Hematopoietic multipotent progenitor cell treated with erythropoietin and hydrocortisone succinate and interleukin-3 and kit ligand, for 4 days (in vitro differentiated cells): ENCODE measurements around the gene SLC19A1.

Experiments used
- DNase-seq: peaks from one replicate; pipeline ENCODE4 v3.0.0-alpha.2; 2015

Gene SLC19A1

DNA sequence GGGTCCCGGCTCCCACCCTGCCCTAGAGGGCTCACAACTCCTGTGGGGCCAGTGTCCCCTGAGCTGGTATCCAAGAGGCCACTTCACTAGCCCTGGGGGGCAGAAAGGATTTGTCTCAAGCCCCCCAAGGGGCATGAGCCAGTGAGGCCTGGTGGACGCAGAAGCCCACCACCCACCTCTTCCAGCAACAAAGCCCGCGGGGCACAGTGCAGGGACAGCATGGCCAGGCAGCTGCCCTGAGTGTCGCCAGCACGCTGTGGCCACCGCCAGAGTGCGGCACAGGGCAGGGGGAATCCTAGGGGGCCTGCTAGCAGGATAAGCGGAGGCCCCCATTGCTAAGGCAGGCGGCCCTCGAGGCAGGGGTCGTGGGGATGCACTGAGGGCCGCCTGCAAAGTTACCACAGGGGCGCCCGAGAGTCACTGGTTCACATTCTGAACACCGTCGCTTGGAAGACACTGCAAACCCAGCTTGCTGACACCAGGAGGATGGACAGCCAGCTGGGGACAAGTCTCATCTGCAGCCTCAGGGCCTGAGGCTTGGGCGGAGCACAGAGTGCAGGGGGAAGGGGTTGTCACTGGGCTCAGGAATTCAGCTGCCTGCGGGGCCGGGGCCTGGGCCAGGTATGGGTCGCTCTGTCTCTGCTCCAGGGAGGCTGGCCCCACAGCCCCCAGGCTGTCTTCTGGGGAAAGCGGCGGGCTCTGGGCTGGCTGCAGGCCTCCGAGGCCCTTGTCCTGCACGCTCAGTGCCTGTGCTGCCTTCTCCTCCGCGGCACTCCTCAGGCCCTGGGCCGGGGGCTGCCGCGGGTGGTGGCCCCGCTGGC is 26.8 kb downstream of the SLC19A1 start:
- DNase-seq = no peak

DNA sequence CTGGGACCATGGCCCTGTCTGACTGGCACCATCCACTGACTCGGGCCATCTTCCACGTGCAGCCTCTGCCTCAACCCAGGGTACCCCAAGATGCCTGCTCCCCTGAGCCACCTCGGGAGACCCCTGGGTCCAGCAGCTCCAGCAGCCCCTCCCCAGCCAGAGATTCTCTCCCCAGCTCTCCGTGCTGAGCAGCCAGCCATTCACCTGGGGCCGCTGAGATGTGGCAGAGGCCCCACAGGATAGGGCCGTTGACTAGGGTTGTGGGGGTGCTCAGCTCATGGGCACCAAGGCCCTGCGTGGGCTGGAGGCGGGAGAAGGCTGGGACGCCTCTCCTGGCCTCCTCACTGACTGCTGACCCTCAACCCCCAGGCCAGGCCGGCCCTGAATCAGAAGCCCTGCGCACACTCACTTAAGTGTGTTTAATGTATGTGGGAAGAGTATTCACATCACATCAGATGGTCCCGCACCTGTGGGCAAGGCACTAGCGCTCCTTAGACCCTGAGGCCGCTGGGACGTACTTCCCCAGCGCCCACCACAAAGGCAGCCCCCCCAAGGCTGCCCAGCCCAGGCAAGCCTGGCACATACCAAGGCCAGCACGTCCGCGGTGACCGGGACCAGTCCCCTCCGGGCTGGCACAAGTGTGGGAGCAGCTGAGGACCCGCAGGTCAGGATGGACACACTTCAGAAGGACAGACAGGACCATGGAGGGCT is 27.8 kb downstream of the SLC19A1 start:
- DNase-seq = no peak

DNA sequence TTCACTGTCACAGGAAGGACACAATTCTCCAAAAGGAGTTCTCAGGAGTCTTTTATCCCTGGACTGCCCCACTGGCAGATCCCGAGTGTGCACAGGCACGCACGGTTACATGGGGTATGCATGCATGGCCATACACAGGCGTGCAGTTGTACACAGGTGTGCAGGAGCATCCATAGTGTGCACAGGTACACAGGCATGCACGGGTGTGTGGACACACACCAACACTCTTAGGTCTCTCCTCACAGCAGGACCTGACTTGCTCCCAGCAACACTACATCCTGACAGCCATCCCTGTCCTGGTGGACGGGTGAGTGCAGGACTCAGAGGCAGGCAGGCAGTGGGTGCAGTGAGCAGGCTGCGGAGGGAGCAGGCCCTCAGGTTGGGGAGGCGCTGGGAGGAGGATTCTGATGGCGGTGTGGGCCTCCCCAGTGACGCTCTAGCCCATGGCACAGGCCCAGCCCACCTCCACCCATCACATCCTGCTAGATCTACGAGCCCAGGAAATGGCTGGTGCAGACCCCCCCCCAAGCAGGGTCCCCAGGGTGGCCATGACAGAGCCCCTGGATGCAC is 28.4 kb downstream of the SLC19A1 start:
- DNase-seq = no peak

DNA sequence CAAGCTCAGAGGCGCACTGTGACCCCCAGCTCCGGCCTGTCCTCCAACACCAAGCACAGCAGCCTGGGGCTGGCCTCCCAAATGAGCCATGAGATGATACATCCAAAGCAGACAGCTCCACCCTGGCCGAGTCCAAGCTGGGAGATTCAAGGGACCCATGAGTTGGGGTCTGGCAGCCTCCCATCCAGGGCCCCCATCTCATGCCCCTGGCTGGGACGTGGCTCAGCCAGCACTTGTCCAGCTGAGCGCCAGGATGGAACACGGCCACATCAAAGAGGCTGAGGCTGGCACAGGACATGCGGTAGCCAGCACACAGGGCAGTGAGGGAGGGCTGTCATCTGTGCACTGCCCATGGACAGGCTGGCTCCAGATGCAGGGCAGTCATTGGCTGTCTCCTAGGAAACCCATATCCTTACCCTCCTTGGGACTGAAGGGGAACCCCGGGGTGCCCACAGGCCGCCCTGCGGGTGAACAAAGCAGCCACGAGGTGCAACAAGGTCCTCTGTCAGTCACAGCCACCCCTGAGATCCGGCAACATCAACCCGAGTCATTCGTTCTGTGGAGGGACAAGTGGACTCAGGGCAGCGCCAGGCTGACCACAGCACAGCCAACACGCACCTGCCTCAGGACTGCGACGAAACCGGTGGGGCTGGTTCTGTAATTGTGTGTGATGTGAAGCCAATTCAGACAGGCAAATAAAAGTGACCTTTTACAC is 29.1 kb downstream of the SLC19A1 start:
- no peak for DNase-seq

DNA sequence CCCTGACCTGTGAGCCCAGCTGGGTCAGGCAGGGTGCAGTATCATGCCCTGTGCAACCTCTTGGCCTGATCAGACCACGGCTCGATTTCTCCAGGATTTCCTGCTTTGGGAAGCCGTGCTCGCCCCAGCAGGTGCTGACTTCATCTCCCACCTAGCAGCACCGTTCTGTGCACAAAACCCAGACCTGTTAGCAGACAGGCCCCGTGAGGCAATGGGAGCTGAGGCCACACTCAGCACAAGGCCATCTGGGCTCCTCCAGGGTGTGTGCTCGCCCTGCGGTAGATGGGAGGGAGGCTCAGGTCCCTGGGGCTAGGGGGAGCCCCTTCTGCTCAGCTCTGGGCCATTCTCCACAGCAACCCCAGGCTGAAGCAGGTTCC is 29.6 kb downstream of the SLC19A1 start:
- no peak for DNase-seq

DNA sequence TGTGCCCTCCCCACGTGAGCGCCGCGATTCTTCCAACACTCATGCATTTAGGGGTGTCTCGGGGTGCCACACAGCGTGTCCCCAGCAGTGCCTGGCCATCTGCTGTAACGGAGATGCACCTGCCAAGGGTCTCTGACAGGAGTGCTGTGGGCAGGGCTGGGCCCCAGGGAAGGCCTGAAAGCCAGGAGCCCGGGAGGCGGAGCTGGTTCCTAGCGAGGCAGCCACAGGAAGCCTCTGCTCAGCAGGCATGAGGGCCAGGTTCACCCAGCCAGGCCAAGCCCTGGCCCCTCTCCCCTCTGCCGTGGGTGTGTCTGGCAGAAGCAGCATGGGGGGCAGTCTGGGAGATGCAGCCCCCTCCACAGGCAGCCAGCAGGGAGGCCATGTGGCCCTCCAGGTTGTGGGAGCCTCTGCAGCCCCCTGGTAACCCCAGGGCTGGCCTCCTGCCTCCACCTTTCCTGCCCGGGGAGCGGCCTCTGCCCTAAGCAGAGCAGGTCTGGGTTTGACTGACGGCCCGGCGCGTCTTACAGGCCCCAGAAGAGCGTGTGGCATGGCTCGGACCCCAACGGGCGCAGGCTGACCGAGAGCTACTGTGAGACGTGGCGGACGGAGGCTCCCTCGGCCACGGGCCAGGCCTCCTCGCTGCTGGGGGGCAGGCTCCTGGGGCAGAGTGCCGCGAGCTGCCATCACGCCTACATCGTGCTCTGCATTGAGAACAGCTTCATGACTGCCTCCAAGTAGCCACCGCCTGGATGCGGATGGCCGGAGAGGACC is 30.4 kb downstream of the SLC19A1 start:
- no peak for DNase-seq

DNA sequence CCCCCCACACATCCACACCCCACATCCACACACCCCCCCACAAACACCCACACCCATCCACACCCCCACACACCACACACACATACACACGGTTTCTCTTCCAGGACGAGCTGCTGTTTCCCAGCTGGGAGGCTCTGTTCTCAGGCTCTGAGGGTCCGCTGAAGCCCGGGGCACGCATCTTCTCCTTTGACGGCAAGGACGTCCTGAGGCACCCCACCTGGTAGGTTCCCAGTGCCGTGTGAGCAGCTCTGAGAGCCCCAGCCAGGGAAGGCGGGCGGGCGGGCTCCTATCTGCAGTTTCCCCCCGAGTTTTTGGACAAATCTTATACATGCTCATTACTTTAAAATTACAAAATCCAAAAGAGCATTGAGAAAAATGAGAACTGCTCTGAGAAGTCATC is 31.2 kb downstream of the SLC19A1 start:
- no peak for DNase-seq

DNA sequence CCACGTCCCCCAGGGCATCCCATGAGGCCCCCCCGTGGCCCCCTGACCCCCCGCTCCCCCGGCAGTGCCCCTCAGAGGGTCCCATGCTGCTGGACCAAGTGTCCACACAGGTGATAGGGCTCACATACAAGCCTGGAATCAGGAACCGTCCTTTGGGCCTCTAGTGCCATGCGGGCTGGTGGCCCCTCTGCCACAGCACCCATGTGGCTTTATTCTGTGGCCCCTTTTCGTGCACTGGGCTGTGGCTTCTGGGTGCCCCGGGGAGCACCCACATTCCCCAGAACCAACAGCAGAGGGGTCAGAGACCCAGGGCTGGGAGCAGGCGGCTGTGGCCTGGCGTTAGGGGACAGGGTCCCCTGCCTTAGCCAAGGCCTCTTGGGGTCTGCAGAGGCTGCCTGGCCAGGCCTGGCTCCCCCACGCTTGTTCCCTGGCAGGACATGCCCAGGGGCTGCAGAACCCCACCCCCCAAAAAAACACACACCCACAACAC is 31.7 kb downstream of the SLC19A1 start:
- DNase-seq = no peak

DNA sequence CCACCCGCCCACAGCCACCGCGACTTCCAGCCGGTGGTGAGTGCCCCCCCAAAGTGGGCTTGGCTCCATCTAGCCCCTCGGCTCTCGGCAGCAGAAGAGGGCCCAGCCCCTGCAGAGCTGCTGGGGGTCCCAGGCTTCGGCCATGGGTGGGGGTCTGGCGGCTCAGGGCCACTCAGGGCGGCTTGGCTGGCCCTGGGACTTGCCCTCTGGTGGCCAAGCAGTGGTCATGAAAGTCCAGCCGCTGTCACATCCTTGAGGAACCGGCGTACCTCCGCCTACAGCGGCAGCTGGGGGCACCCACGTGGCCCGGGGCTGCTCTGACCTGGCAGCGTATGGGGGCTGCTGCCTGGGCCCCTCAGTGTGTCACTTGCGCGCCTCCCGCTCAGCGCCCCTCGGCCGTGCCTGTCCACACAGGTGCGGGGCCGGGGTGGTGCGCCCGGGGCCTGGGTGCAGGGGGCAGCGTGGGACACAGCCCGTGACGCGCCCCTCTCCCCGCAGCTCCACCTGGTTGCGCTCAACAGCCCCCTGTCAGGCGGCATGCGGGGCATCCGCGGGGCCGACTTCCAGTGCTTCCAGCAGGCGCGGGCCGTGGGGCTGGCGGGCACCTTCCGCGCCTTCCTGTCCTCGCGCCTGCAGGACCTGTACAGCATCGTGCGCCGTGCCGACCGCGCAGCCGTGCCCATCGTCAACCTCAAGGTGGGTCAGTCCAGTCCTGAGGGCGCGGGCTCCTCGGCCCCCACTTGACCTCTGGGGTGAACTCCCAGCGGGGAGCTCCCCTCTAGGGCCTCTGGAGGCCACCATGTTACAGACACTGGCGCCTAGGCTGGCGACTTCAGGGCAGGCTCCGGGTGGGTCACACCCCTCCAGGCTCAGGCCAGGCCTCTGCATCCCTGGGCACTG is 32.4 kb downstream of the SLC19A1 start:
- no peak for DNase-seq

DNA sequence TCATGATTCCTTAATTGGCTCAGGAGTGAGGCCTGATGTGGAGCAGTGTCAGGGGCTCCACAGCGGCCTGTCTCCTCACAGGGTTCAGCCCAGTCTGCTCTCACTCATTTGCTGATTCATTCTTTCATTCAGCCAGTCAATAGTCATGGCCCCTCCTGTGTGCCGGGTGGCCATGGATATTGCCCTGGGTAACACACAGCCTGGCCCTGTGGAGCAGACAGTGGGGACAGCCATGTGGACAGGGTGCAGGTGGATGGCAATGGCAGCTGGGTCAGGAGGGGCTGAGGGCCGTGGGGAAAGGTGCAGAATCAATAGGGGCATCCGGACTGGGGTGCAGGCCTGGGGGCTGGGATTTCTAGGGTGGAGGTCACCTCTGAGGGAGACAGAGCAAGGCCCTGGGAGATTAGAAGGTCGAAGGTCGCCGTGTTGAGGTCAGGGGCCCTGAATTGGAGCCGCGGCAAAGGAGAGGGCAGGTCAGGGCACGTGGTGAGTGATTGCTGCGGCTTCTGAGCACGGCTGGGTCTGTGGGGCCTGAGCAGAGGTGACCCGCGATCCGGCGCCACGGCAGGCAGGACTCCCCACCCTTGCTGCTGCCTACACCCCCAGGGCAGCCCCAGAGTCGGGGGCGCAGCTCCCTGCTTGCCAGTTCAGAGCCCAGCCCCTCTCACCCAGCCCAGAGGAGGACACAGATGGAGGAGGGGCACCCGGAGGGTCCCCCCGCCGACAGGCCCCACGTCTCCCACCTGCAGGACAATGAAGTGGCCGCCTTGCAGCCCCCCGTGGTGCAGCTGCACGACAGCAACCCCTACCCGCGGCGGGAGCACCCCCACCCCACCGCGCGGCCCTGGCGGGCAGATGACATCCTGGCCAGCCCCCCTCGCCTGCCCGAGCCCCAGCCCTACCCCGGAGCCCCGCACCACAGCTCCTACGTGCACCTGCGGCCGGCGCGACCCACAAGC is 33.4 kb downstream of the SLC19A1 start:
- peak; percentile 30 for DNase-seq

DNA sequence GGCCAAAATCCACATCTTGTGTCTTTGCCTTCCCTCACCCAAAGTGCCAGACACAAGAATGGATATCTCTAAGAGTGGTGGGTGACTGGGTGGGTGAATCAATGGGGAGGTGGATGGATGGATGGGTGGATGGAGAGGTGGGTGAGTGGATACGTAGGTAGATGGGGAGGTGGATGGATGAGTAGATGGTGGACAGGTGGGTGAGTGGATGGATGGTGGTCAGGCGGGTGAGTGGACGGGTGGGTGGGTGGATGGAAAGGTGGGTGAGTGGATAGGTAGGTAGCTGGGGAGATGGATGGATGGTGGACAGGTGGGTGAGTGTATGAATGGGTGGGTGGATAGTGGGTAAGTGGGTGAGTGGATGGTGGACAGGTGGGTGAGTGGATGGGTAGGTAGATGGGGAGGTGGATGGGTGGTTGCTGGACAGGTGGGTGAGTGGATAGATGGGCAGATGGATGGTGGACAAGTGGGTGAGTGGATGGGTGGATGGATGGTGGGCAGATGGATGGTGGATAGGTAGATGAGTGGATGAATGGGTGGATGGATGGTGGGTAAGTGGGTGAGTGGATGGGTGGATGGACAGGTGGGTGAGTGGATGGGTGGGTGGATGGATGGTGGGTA is 34.2 kb downstream of the SLC19A1 start:
- no peak for DNase-seq

DNA sequence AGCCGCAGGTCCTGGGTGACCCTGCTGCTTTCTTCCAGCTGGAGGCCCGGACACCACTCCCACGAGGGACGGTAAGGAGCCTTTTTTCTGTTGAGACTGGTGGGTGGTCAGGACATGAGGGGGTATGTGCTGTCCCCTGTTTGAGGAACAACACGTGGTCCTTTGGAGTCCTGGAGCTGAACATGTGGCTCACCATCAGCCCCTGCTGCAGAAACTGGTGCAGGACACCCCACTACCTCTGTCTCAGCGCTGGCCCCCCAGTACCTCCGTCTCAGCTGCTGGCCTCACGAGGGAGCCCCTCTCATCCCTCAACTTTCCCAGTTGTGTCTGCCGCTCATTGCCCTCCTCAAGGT is 34.7 kb downstream of the SLC19A1 start:
- no peak for DNase-seq

DNA sequence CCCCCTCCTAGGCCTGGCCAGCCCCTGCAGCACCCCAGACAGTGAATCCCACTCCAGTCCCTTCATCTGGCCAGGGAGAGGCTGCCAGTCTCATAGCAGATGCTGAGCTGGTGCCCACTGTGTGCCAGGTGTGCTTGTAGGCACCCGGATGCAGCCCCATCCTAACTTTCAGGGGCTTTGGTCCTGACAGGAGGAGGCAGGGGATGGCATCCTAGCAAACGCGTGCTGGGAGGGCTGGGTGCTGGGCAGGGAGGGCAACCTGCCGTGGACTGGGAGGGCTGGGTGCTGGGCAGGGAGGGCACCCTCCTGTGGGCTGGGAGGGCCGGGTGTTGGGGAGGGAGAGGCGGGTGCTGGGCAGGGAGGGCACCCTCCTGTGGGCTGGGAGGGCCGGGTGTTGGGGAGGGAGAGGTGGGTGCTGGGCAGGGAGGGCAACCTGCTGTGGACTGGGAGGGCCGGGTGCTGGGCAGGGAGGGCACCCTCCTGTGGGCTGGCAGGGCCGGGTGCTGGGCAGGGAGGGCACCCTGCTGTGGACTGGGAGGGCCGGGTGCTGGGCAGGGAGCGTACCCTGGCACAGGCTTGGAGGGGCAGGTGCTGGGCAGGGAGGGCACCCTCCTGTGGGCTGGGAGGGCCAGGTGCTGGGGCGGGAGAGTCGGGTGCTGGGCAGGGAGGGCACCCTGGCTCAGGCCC is 35.3 kb downstream of the SLC19A1 start:
- DNase-seq = no peak

DNA sequence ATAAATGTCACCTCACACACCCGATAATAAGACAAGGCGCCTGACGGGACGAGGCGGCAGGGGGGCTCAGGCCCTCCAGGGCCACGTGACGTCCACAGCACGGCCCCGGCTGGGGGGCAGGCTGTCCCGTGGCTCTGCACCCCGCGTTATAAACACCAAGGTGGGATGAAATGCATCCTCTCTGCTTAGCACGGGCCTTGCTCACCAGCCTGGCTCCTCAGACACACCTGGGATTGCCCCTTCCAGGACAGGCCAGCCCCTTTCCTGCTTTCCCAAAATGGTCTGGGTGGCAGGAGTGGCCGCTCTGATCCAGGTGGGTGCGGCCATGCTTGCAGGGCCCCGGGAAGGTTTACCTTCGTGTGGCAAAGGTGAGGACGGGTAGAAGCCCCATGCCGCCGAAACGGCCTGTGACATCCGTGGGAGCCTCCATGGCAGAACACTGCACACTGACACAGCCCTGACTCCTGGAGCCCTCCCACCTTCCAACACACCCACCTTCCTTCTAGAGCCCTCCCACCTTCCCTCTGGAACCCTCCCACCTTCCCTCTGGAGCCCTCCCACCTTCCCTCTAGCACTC is 35.9 kb downstream of the SLC19A1 start:
- DNase-seq = no peak

DNA sequence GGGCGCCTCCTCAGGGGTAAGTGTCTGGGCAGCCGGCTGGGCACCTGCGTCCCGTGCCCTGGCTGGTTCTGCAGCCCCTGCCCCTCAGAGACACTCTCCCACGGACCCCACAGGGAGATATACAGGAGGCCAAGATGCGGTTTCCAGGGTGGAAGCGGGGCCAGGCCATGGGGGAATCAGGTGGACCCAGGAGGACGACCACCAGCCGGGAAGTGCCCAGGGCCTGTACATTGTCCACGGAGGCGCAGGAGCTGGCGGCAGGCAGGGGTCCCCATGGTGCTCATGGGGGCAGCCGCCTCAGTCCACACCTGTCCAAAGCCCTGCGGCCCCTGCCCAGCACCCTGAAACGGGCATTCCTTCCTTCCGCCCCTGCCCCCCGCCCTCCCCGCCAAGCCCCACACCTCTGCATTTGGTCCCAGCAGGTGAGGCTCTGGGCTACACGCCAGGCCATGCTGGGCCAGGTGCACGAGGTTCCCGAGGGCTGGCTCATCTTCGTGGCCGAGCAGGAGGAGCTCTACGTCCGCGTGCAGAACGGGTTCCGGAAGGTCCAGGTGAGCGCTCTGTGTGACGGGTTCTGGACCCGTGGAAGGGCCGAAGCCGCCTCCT is 36.7 kb downstream of the SLC19A1 start:
- DNase-seq = no peak

DNA sequence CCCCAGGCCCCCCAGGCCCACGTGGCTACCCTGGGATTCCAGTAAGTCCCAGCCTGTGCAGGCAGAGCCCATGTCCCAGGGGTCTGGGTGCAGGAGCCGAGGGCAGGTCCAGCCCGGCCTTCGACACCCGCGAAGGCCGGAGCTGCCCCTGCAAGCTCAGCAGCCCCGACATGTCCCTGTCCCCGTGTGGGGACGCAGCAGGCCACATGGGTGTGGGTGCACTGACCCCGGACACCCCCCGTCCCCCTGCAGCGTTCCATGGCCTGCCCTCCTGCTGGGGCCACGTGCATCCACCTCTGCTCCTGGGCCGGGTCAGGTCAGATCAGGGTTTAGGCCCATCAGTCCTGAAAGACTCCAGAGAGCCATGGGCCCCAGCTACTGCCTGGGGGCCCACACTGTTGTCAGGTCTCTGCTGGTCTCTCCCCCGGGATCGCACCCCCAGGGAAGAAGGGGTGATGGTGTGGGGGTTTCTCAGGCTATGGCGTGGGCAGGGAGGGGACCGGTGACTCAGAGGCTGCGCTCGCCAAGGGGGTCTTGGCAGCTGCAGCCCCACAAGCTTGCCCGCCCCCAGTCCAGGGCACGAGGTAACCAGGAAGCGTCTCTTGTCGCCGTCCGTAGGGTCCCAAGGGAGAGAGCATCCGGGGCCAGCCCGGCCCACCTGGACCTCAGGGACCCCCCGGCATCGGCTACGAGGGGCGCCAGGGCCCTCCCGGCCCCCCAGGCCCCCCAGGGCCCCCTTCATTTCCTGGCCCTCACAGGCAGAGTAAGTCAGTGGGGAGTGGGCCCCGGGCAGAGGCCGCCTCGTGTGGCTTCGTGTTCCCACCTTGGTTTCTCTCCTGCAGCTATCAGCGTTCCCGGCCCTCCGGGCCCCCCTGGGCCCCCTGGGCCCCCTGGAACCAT is 37.5 kb downstream of the SLC19A1 start:
- DNase-seq = no peak

DNA sequence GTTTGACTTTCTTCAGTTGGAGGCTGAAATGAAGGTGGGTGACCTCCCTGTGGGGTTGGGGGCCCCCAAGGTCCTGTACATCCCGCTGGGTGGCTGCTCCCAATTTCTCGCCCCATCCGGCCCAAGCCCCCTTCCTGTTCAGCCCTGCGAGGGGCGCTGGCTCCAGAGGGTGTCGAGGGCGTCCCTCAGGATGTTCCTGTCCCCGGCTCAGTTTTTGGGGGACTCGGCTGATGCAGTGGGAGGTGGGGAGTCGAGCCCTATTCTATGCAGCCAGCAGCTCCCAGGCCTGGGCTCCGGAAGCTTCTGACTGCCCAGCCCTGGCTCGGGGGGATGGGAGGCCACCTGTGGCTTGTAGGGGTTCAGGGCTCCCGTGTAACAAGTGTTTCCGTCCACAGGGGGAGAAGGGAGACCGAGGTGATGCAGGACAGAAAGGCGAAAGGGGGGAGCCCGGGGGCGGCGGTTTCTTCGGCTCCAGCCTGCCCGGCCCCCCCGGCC is 38.2 kb downstream of the SLC19A1 start:
- DNase-seq = no peak
